ENCODE results near the gene CDC42BPB.

CDC42BPB gene

GRCh38 chr14:102892651-102893050, 164.7 kb downstream of the CDC42BPB start:
- DNase-seq: no peak

GRCh38 chr14:102891556-102891955, 165.8 kb downstream of the CDC42BPB start:
- no peak for DNase-seq

- no peak for DNase-seq
These were observed 166.2 kb downstream of the CDC42BPB start for GRCh38 chr14:102891111-102891510.

GRCh38 chr14:102889615-102890014, 167.7 kb downstream of the CDC42BPB start:
- DNase-seq: no peak

GRCh38 chr14:102888748-102889147, 168.6 kb downstream of the CDC42BPB start:
- DNase-seq: no peak

GRCh38 chr14:102885737-102886447, 171.5 kb downstream of the CDC42BPB start:
- DNase-seq: no peak

GRCh38 chr14:102883554-102883953, 173.8 kb downstream of the CDC42BPB start:
- no peak for DNase-seq

GRCh38 chr14:102883089-102883541, 174.2 kb downstream of the CDC42BPB start:
- no peak for DNase-seq
